WTC11 (cell line): ENCODE measurements around the gene AUP1. TPM values are rescaled to one million over a fixed set of nuclear protein-coding genes. Genes with fewer than 3 reads are reported as not detected.
A peak's percentile ranks its signal among the peaks of the same experiment; 100 is the strongest.

Experiments
- E2F5 ChIP-seq: sonication (generic); formaldehyde crosslinking; IDR thresholded peaks from 2 replicates; pipeline ENCODE4 v1.8.1; 2022; ENCODE audit warnings: mild to moderate bottlenecking, moderate library complexity, missing genetic modification reagents
- GTF2I ChIP-seq: fragments of 250-450 bp; sonication (Bioruptor Pico); conservative IDR thresholded peaks from 2 replicates; pipeline ENCODE4 v1.4.0; 2021; ENCODE audit warnings: mild to moderate bottlenecking
- IRF1 ChIP-seq: sonication (generic); formaldehyde crosslinking; IDR thresholded peaks from 2 replicates; pipeline ENCODE4 v1.8.0; 2023; ENCODE audit warnings: missing genetic modification reagents
- JAZF1 ChIP-seq: fragments of 250-450 bp; sonication (Bioruptor Pico); IDR thresholded peaks from 2 replicates; pipeline ENCODE4 v1.9.0; 2021; ENCODE audit warnings: moderate library complexity, mild to moderate bottlenecking, inconsistent platforms
- NFE2L1 ChIP-seq: sonication (generic); formaldehyde crosslinking; IDR thresholded peaks from 2 replicates; pipeline ENCODE4 v1.8.1; 2023; ENCODE audit warnings: missing genetic modification reagents
- NR1H2 ChIP-seq: sonication (generic); formaldehyde crosslinking; IDR thresholded peaks from 2 replicates; pipeline ENCODE4 v1.9.0; 2021; ENCODE audit warnings: mild to moderate bottlenecking, moderate library complexity, missing genetic modification reagents
- NR2C2 ChIP-seq: sonication (generic); formaldehyde crosslinking; IDR thresholded peaks from 2 replicates; pipeline ENCODE4 v1.8.0; 2022; ENCODE audit warnings: mild to moderate bottlenecking, missing genetic modification reagents
- OVOL2 ChIP-seq: fragments of 250-450 bp; sonication (Bioruptor Pico); IDR thresholded peaks from 2 replicates; pipeline ENCODE4 v1.9.0; 2021; ENCODE audit warnings: mild to moderate bottlenecking, borderline replicate concordance
- PRRX2 ChIP-seq: fragments of 250-450 bp; sonication (Bioruptor Pico); IDR thresholded peaks from 2 replicates; pipeline ENCODE4 v1.8.0; 2021; ENCODE audit warnings: mild to moderate bottlenecking
- RORB ChIP-seq: fragments of 250-450 bp; sonication (Bioruptor Pico); IDR thresholded peaks from 2 replicates; pipeline ENCODE4 v1.9.0; 2021; ENCODE audit warnings: mild to moderate bottlenecking
- USF1 ChIP-seq: sonication (generic); formaldehyde crosslinking; IDR thresholded peaks from 2 replicates; pipeline ENCODE4 v1.8.0; 2022; ENCODE audit warnings: mild to moderate bottlenecking, missing genetic modification reagents
- ZNF121 ChIP-seq: sonication (generic); formaldehyde crosslinking; IDR thresholded peaks from 2 replicates; pipeline ENCODE4 v1.8.0; 2023; ENCODE audit warnings: missing genetic modification reagents
- ZNF281 ChIP-seq: sonication (generic); formaldehyde crosslinking; IDR thresholded peaks from 2 replicates; pipeline ENCODE4 v1.8.0; 2023; ENCODE audit warnings: mild to moderate bottlenecking, missing genetic modification reagents
- ZNF396 ChIP-seq: fragments of 250-450 bp; sonication (Bioruptor Pico); IDR thresholded peaks from 2 replicates; pipeline ENCODE4 v1.8.0; 2021; ENCODE audit warnings: mild to moderate bottlenecking, moderate library complexity, borderline replicate concordance
- ZNF532 ChIP-seq: fragments of 250-450 bp; sonication (Bioruptor Pico); IDR thresholded peaks from 2 replicates; pipeline ENCODE4 v1.9.0; 2021; ENCODE audit warnings: mild to moderate bottlenecking, borderline replicate concordance
- ZNF671 ChIP-seq: fragments of 250-450 bp; sonication (Bioruptor Pico); IDR thresholded peaks from 2 replicates; pipeline ENCODE4 v1.8.0; 2021; ENCODE audit warnings: mild to moderate bottlenecking
- total RNA-seq: library from RNA; stranded (reverse); gene quantifications from 3 replicates; pipeline ENCODE4 v1.2.3, GENCODE V29; 2021
- TF ChIP-seq, protein P1 (sequence below): sonication (generic); formaldehyde crosslinking; IDR thresholded peaks from 2 replicates; pipeline ENCODE4 v1.8.1; 2022; ENCODE audit warnings: low read depth, mild to moderate bottlenecking, moderate library complexity, missing genetic modification reagents, borderline replicate concordance
- TF ChIP-seq, protein P2 (sequence below): fragments of 250-450 bp; sonication (Bioruptor Pico); IDR thresholded peaks from 2 replicates; pipeline ENCODE4 v1.9.0; 2021; ENCODE audit warnings: moderate library complexity, mild to moderate bottlenecking, inconsistent platforms, borderline replicate concordance
- TF ChIP-seq, protein P3 (sequence below): sonication (generic); formaldehyde crosslinking; IDR thresholded peaks from 2 replicates; pipeline ENCODE4 v1.8.1; 2023; ENCODE audit warnings: mild to moderate bottlenecking, moderate library complexity, missing genetic modification reagents
- TF ChIP-seq, protein P4 (sequence below): sonication (generic); formaldehyde crosslinking; IDR thresholded peaks from 2 replicates; pipeline ENCODE4 v1.8.1; 2022; ENCODE audit warnings: low read depth, missing genetic modification reagents, borderline replicate concordance

Gene AUP1
- total RNA-seq, 1 experiment from 2014 or later: 84.9 TPM

DNA sequence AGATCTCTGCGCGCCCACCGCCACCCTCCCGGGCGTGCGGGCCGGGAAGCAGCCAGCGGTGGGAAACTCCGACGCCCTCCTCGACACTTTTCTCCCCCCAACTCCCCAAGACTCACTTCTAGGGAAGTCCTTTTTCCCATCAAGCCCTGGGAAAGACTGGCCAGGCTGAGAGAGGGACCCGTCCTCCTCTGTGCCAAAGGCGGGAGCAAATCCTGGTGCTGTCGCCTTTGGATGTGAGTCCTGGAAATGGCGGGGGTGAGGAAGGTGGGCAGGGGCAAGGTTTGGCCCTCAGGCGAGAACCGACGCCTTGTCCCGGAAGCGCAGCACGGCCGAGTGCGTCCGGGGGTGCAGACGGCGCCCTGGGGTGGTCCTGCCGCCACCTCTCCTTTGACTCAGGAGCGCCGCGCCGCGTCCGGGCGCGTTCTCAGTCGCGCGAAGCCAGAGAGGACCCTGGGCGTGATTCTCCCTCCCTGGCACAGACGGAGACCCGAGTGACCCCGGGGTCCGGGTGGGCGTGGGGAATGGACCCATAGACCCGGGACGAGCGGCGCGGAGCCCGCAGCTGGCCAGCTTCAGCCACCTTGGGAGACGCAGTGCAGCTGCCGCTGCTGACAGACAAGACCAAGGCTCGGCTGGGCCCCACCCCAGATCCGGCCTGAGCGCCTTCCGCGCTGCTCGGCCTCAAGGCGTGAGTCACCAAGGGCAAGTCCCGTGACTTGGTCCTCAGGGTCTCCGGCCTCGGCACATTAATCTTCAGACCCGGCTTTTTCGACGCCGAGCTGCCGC, 26.6 kb downstream of the AUP1 start (continued):
- no peak for TF ChIP-seq ZNF281 (CRISPR knock-in tag)
- no peak for TF ChIP-seq ZNF121 (CRISPR knock-in tag)
- TF ChIP-seq, protein P1, sequence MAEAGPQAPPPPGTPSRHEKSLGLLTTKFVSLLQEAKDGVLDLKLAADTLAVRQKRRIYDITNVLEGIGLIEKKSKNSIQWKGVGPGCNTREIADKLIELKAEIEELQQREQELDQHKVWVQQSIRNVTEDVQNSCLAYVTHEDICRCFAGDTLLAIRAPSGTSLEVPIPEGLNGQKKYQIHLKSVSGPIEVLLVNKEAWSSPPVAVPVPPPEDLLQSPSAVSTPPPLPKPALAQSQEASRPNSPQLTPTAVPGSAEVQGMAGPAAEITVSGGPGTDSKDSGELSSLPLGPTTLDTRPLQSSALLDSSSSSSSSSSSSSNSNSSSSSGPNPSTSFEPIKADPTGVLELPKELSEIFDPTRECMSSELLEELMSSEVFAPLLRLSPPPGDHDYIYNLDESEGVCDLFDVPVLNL (CRISPR knock-in tag): 0 out of 2 replicates have a peak, but pooled peaks have one; percentile 41
- TF ChIP-seq, protein P2, sequence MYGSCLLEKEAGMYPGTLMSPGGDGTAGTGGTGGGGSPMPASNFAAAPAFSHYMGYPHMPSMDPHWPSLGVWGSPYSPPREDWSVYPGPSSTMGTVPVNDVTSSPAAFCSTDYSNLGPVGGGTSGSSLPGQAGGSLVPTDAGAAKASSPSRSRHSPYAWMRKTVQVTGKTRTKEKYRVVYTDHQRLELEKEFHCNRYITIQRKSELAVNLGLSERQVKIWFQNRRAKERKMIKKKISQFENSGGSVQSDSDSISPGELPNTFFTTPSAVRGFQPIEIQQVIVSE (CRISPR knock-in tag): no peak
- no peak for TF ChIP-seq ZNF532 (CRISPR knock-in tag)
- TF ChIP-seq ZNF671 (CRISPR knock-in tag): no peak
- no peak for TF ChIP-seq NR1H2 (CRISPR knock-in tag)
- TF ChIP-seq NFE2L1: peak; percentile 14; the same call in 1 of the 2 replicates
- no peak for TF ChIP-seq OVOL2
- no peak for TF ChIP-seq PRRX2
- TF ChIP-seq USF1: no peak; the same call in 1 of the 2 replicates
- no peak for TF ChIP-seq JAZF1 (CRISPR knock-in tag)
- TF ChIP-seq IRF1 (CRISPR knock-in tag): no peak
- no peak for TF ChIP-seq GTF2I
- no peak for TF ChIP-seq RORB (CRISPR knock-in tag)
- TF ChIP-seq, protein P3, sequence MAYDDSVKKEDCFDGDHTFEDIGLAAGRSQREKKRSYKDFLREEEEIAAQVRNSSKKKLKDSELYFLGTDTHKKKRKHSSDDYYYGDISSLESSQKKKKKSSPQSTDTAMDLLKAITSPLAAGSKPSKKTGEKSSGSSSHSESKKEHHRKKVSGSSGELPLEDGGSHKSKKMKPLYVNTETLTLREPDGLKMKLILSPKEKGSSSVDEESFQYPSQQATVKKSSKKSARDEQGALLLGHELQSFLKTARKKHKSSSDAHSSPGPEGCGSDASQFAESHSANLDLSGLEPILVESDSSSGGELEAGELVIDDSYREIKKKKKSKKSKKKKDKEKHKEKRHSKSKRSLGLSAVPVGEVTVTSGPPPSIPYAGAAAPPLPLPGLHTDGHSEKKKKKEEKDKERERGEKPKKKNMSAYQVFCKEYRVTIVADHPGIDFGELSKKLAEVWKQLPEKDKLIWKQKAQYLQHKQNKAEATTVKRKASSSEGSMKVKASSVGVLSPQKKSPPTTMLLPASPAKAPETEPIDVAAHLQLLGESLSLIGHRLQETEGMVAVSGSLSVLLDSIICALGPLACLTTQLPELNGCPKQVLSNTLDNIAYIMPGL (CRISPR knock-in tag): peak; percentile 64; the same call in 1 of the 2 replicates
- no peak for TF ChIP-seq NR2C2 (CRISPR knock-in tag)
- no peak for TF ChIP-seq E2F5 (CRISPR knock-in tag)
- no peak for TF ChIP-seq ZNF396 (CRISPR knock-in tag)
- TF ChIP-seq, protein P4, sequence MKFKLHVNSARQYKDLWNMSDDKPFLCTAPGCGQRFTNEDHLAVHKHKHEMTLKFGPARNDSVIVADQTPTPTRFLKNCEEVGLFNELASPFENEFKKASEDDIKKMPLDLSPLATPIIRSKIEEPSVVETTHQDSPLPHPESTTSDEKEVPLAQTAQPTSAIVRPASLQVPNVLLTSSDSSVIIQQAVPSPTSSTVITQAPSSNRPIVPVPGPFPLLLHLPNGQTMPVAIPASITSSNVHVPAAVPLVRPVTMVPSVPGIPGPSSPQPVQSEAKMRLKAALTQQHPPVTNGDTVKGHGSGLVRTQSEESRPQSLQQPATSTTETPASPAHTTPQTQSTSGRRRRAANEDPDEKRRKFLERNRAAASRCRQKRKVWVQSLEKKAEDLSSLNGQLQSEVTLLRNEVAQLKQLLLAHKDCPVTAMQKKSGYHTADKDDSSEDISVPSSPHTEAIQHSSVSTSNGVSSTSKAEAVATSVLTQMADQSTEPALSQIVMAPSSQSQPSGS: no peak
